NCI-H187 treated with DMSO at 0.1 percent for 48 hours (cell line): ENCODE measurements around the gene PRMT5.

ENCODE experiments used
- DNase-seq: peaks from one replicate; lab custom pipeline; 2025; lab: John Stamatoyannopoulos, UW

PRMT5 gene

DNA sequence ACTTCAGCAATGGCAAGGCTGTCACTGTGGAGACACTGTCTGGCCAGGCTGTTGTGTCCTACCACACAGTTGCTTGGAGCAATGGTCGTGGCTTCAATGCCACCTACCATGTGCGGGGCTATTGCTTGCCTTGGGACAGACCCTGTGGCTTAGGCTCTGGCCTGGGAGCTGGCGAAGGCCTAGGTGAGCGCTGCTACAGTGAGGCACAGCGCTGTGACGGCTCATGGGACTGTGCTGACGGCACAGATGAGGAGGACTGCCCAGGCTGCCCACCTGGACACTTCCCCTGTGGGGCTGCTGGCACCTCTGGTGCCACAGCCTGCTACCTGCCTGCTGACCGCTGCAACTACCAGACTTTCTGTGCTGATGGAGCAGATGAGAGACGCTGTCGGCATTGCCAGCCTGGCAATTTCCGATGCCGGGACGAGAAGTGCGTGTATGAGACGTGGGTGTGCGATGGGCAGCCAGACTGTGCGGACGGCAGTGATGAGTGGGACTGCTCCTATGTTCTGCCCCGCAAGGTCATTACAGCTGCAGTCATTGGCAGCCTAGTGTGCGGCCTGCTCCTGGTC lies 53.3 kb downstream of the PRMT5 start:
- DNase-seq: no peak

DNA sequence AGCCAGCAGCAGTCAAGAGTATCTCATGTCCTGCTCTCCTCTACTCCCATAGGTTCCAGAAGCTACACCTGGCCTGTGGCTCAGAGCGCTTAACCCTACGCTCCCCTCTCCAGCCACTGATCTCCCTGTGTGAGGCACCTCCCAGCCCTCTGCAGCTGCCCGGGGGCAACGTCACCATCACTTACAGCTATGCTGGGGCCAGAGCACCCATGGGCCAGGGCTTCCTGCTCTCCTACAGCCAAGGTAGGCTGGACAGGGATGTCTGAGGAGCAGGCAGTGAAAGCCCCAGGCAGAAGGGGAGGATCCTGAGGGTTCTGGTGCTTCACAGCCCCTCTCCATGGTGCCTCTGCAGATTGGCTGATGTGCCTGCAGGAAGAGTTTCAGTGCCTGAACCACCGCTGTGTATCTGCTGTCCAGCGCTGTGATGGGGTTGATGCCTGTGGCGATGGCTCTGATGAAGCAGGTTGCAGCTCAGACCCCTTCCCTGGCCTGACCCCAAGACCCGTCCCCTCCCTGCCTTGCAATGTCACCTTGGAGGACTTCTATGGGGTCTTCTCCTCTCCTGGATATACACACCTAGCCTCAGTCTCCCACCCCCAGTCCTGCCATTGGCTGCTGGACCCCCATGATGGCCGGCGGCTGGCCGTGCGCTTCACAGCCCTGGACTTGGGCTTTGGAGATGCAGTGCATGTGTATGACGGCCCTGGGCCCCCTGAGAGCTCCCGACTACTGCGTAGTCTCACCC lies 54.0 kb downstream of the PRMT5 start:
- DNase-seq: no peak

DNA sequence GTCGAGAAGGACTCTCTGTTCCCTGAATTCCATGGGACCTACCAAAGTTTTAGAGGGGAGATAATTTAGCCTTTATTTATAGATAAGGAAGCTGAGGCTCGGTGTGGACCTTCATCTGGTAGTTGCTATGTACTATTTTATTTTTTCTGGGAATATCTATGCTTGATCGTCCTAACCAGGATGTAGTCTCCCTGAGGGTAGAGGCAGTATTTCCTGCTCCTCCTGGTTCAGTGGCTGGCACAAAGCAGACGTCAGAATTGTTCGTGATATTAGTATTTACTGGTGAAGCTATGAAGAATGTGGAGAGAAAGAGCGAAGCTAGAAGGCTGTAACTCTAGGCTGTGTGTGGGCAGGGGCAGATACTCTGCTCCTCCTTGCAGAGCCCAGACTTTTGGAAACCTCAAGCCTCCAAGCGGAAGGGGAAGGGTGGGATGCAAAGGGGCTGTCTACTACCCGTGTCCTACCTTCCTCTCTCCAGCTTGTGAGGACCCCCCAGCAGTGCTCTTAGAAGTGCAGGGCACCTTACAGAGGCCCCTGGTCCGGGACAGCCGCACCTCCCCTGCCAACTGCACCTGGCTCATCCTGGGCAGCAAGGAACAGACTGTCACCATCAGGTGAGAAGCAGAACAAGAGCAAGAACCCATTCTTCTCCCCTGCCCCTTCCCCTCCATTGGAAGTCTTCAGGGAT lies 56.2 kb downstream of the PRMT5 start:
- no peak for DNase-seq

DNA sequence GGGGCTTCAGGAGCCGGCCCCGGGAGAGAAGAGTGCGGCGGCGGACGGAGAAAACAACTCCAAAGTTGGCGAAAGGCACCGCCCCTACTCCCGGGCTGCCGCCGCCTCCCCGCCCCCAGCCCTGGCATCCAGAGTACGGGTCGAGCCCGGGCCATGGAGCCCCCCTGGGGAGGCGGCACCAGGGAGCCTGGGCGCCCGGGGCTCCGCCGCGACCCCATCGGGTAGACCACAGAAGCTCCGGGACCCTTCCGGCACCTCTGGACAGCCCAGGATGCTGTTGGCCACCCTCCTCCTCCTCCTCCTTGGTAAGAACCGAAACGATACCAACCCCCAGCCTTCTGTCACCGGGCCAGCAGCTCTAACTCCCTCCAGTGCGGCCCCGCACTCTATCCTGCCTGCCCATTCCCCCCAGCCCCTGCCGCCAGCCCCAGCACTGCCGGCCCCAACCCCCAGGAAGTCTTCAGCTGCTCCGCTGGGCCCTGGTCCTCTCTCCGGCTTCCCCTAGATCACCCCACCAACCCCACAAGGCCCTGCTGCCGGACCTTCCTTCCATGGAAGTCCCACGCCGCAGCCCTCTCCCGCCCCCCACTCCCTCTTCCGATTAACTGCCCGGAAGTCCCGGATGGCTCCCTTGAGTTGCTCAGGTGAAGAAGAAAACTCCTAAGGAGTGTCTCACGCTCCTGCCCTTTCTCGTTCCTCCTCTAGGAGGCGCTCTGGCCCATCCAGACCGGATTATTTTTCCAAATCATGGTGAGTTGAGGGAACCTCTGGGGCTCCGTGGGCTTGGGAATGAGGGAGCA lies 56.9 kb downstream of the PRMT5 start:
- no peak for DNase-seq

DNA sequence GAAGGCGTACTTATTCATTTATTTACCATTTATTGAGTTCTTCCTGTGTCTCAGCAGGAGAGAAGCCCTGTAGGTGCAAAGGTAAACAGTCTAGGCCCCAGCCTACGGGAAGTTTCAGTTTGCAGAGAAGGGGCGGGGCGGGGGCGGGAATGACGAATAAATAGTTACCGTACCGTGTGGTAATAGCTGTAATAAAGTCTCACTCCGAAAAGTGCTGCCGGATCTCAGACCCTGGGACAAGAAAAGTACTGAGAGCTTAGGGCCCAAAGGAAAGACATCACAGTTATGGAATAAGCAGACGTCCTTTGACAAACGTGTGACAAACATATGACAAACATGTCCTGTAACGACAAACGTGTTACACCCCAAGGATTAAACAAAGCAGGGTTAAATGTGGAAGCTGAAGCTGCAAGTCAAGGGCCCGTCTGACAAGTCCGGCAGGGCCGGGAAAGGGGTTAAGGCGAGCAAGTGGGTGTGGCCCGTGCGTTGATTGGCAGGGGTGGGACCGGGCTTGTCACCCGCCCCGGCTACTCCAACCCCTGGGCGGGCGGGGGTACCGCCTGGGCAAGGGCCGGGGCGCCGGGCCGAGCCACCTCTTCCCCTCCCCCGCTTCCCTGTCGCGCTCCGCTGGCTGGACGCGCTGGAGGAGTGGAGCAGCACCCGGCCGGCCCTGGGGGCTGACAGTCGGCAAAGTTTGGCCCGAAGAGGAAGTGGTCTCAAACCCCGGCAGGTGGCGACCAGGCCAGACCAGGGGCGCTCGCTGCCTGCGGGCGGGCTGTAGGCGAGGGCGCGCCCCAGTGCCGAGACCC lies 57.7 kb downstream of the PRMT5 start, which contains the start of gene LRP10:
Gene LRP10, plus strand, starts transcription at position 517 of the 809 bp plus-strand sequence. CDS start 564 bp downstream, outside the sequence.
- DNase-seq: no peak

DNA sequence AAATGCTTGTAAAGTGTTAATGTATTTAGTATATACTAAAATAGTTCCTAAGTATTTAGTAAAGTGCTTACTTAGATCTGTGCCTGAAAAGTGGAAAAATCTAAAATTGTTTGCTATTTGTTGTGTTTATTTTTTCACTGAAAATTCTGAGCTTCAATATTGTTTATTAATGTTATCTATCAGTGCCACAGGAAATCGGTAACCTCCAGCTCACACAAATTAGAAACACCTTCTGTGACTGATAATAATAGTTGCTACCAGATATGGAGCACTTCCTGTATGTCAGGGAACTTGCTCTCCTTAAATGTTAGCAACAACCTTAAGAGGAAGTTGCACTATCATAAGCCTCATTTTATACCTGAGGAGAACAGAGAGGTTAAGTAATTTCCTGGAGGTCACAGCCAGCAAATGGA lies 58.4 kb downstream of the PRMT5 start:
- DNase-seq: no peak
